CD4-positive, alpha-beta T cell (primary cell): ENCODE data around the gene SAMD3. TPM values are rescaled to one million over a fixed set of nuclear protein-coding genes. Genes with fewer than 3 reads are reported as not detected.

ENCODE experiments used
- ATAC-seq: fragments of 200-7000 bp; cut with Tn5 transposase; one replicate; pipeline ENCODE4 v1.10.0; 2022; ENCODE audit warnings: mild to moderate bottlenecking; ENCODE audit not compliant: poor library complexity
- CTCF ChIA-PET: fragments of 350-600 bp; sonication (Branson Sonifier 250); formaldehyde crosslinking; loops from one replicate; lab custom pipeline; 2021; ENCODE audit warnings: antibody characterized with exemption, inconsistent platforms; lab: Charles Lee
- POLR2A ChIA-PET: fragments of 350-600 bp; sonication (Branson Sonifier 250); formaldehyde crosslinking; loops from one replicate; lab custom pipeline; 2021; ENCODE audit warnings: antibody characterized with exemption, inconsistent platforms; lab: Charles Lee
- DNase-seq, 14 experiments: peaks; one replicate each; pipeline ENCODE4 v3.0.0-alpha.2; 2013 to 2020; ENCODE audit warnings: mixed read lengths in 2 of 14
- H3K27ac ChIP-seq, 2 donors: one replicate each; pipeline versions ENCODE4 v1.5.1 to v1.7.0; 2013; ENCODE audit warnings: low read length in 2 of 2, low read depth in 1 of 2, mild to moderate bottlenecking in 1 of 2
- H3K27me3 ChIP-seq, 2 experiments: 1 replicate in 1 of 2; 2 replicates in 1 of 2; pipeline versions ENCODE4 v1.6.1 to v1.7.0; 2013; ENCODE audit warnings: low read length in 2 of 2, control low read depth in 1 of 2, mild to moderate bottlenecking in 1 of 2, moderate library complexity in 1 of 2; ENCODE audit not compliant: insufficient read depth in 2 of 2, control insufficient read depth in 1 of 2
- H3K36me3 ChIP-seq: one replicate; pipeline ENCODE4 v1.6.1; 2013; ENCODE audit warnings: low read length, control low read depth; ENCODE audit not compliant: insufficient read depth
- H3K4me1 ChIP-seq: one replicate; pipeline ENCODE4 v1.6.1; 2013; ENCODE audit warnings: low read length, control low read depth; ENCODE audit not compliant: insufficient read depth
- H3K4me3 ChIP-seq: one replicate; pipeline ENCODE4 v1.5.1; 2013; ENCODE audit warnings: mild to moderate bottlenecking, low read length, moderate library complexity
- H3K9me3 ChIP-seq, 2 experiments: 1 replicate in 1 of 2; 2 replicates in 1 of 2; pipeline versions ENCODE4 v1.6.1 to v1.7.0; 2013; ENCODE audit warnings: low read length in 2 of 2, mild to moderate bottlenecking in 2 of 2, control low read depth in 1 of 2, moderate library complexity in 1 of 2; ENCODE audit not compliant: control insufficient read depth in 1 of 2, insufficient read depth in 1 of 2
- H3K27ac Mint-ChIP-seq: one replicate; pipeline ENCODE4 v1.8.0; 2020; ENCODE audit warnings: mixed read lengths
- H3K27me3 Mint-ChIP-seq: one replicate; pipeline ENCODE4 v1.8.0; 2021; ENCODE audit warnings: mixed read lengths
- H3K36me3 Mint-ChIP-seq: one replicate; pipeline ENCODE4 v1.8.0; 2021; ENCODE audit warnings: low read depth, mixed read lengths
- H3K4me1 Mint-ChIP-seq: one replicate; pipeline ENCODE4 v1.8.0; 2021; ENCODE audit warnings: low read depth, mixed read lengths
- H3K4me3 Mint-ChIP-seq: one replicate; pipeline ENCODE4 v1.8.0; 2020; ENCODE audit warnings: mild to moderate bottlenecking, mixed read lengths
- H3K9me3 Mint-ChIP-seq: one replicate; pipeline ENCODE4 v1.8.0; 2020; ENCODE audit warnings: mixed read lengths
- CTCF ChIP-seq: fragments of 200-600 bp; IDR thresholded peaks from one replicate; pipeline ENCODE4 v1.8.0; 2022; ENCODE audit warnings: antibody characterized with exemption, mild to moderate bottlenecking
- intact Hi-C, 2 experiments: fragments of 100-400 bp; cut with DNase I in 1 of 2; cut with micrococcal nuclease in 1 of 2; formaldehyde crosslinking; loops; one replicate each; pipeline versions ENCODE4 v1.15.1 to v1.9.0; 2023 to 2025; cut with DNase I, micrococcal nuclease
- total RNA-seq, 174 experiments: library from RNA in 2 of 174; stranded (reverse) in 2 of 174; gene quantifications; one replicate each; pipeline ENCODE4 v1.2.3 and lab custom pipeline; 2021 to 2026

Gene SAMD3
- total RNA-seq, 2 experiments from 2014 or later, result 24.3 to 28.7 TPM

- H3K4me3 Mint-ChIP-seq, result peak overlapping the region; percentile 36
- CTCF ChIA-PET, result no interaction called here
- H3K27ac ChIP-seq, result no peak overlapping the region
Observed at GRCh38 chr6:130203370-130203769, 19.4 kb downstream of the SAMD3 start.

DNA sequence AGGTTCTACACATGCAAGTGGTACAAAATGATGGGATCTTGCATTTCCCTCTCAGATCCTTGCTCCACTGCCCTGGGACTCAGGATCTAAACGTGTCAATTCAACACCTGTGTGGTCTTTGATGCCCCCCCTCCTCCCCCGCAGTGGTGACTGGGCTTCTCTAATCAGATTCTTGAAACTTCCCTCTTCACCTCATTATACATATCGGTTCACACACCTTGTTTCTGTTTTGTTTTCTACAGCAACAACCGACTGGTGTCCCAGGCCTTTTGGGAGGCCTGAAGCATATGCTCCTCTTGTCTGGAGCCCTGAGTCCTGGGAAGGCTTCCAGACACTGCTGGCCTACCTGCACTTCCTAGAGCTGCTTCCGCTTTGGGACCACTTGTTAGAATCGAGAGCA is 20.0 kb downstream of the SAMD3 start:
- no peak overlapping the region for H3K27ac ChIP-seq
- ChIA-PET CTCF (no interaction called here), POLR2A (interaction anchor here (1.1 to 1.8 kb wide), 4 partner anchors 10 to 20 kb away, joined by 4 to 12 read pairs (median 8); partner anchors contain the start of gene SAMD3)

More at GRCh38 chr6:130203370-130203769, 19.4 kb downstream of the SAMD3 start:
- intact Hi-C loops, result no loop called here
- Mint-ChIP-seq H3K4me1 (peaks cover 74% of the 10 kb centered on the region), H3K9me3 (peaks cover 4% of the 10 kb centered on the region), H3K36me3 (peaks cover 88% of the 10 kb centered on the region), H3K27me3 (no peaks in the 10 kb centered on the region), H3K27ac (peak overlapping the region; percentile 52)
- ATAC-seq, result no peak
- DNase-seq, result no peak
- peaks cover 0 to 4% of the 10 kb centered on the region in 2 experiments for H3K9me3 ChIP-seq
- H3K27me3 ChIP-seq, result no peaks in the 10 kb centered on the region
- H3K4me3 ChIP-seq, result no peak overlapping the region
- TF ChIP-seq CTCF, result no peak
- POLR2A ChIA-PET, result interaction anchor here (1.1 to 1.8 kb wide), 4 partner anchors 10 to 20 kb away, joined by 4 to 12 read pairs (median 8); partner anchors contain the start of gene SAMD3
- peaks cover 66% of the 10 kb centered on the region for H3K36me3 ChIP-seq
- H3K4me1 ChIP-seq, result peaks cover 35% of the 10 kb centered on the region

DNA sequence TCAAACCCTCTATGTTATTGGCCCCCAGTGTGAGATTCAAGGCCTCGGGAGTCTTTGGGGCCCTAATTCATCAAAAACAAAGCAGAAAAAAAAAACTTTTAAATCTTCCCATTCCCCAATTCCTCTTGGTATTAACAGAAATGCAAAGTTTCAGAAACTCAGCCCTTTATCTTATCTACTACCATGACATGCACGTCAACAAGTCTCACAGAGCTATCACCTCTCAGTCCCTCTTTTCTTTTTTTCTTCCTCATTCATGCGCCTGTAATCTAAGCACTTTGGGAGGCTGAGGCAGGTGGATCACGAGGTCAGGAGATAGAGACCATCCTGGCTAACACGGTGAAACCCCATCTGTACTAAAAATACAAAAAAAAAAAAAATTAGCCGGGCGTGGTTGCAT is 22.7 kb downstream of the SAMD3 start:
- intact Hi-C loops, result no loop called here
- peaks cover 36% of the 10 kb centered on the region for H3K36me3 ChIP-seq
- H3K36me3 Mint-ChIP-seq, result peaks cover 82% of the 10 kb centered on the region
- no peak overlapping the region for H3K27ac ChIP-seq
- ChIA-PET POLR2A (interaction anchor here (0.6 to 1.3 kb wide), 2 partner anchors 15 to 753 kb away, joined by 3 to 4 read pairs; no protein-coding TSS in a partner anchor), CTCF (no interaction called here)
- peaks cover 66% of the 10 kb centered on the region for H3K4me1 Mint-ChIP-seq
- H3K9me3 ChIP-seq, result peaks cover 0 to 4% of the 10 kb centered on the region in 2 experiments
- DNase-seq (no peak), ATAC-seq (no peak)
- H3K9me3 Mint-ChIP-seq, result peaks cover 4% of the 10 kb centered on the region
- H3K27me3 ChIP-seq, result no peaks in the 10 kb centered on the region
- H3K4me3 Mint-ChIP-seq, result no peak overlapping the region
- H3K27me3 Mint-ChIP-seq, result no peaks in the 10 kb centered on the region
- TF ChIP-seq CTCF, result no peak
- H3K4me3 ChIP-seq, result no peak overlapping the region
- peak overlapping the region; percentile 30 for H3K27ac Mint-ChIP-seq
- H3K4me1 ChIP-seq, result peaks cover 20% of the 10 kb centered on the region

More for the DNA sequence above, 20.0 kb downstream of the SAMD3 start:
- H3K36me3 Mint-ChIP-seq, result peaks cover 85% of the 10 kb centered on the region
- peak overlapping the region; percentile 52 for H3K27ac Mint-ChIP-seq
- peak in 2 of 14 experiments; percentile 13 to 39 for DNase-seq
- peaks cover 68% of the 10 kb centered on the region for H3K4me1 Mint-ChIP-seq
- ATAC-seq, result peak; percentile 51
- peaks cover 4% of the 10 kb centered on the region for H3K9me3 Mint-ChIP-seq
- peaks cover 0 to 4% of the 10 kb centered on the region in 2 experiments for H3K9me3 ChIP-seq
- H3K4me3 ChIP-seq, result no peak overlapping the region
- peaks cover 60% of the 10 kb centered on the region for H3K36me3 ChIP-seq
- TF ChIP-seq CTCF, result no peak
- H3K4me3 Mint-ChIP-seq, result peak overlapping the region; percentile 22
- H3K4me1 ChIP-seq, result peaks cover 32% of the 10 kb centered on the region
- H3K27me3 ChIP-seq, result no peaks in the 10 kb centered on the region
- intact Hi-C loops, result no loop called here
- no peaks in the 10 kb centered on the region for H3K27me3 Mint-ChIP-seq
